GM12865 (cell line): Measurements from ENCODE around the gene ZNF185.

ENCODE experiments used
- DNase-seq: peaks from one replicate; pipeline ENCODE4 v3.0.0; 2010; ENCODE audit warnings: low read depth
- H3K4me3 ChIP-seq: 2 replicates; pipeline ENCODE4 v1.5.1; 2011; ENCODE audit warnings: mild to moderate bottlenecking, low read depth, low read length, control low read depth
- TF ChIP-seq, protein P1 (sequence below): IDR thresholded peaks from 2 replicates; pipeline ENCODE4 v1.5.1; 2011; ENCODE audit warnings: low read length, control low read depth, low read depth, inconsistent platforms; ENCODE audit not compliant: insufficient read depth; ENCODE audit errors: missing control alignments

Gene ZNF185

DNA sequence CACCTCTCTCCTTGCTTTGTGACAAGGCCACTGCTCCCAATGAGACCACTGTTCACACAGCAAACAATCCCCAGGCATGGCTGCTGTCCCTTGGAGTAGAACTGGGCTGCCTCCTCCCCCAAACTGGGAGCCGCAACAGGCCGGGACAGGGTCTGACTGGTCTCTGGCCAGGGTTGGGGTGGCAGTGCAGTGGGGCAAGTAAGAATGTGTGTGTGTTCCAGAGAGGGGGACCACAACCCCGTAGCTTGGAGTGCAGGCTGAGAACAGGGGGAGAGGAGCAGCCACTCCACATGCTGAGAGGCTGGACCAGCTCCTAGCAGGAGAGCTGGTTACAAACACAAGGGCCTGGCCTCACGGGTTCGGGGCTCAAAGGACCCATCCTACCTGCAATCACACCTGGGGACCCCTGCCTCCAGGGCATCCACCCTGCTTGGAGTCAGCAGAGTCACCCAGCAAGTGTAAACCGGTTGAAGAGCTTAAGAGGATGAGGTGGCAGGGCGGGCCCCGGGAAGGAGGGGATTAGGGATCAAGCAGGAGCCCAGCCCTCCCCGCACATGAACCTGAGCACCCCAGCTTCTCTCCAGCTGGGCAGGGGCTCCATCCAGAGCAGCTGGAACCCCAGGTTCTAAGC, 3.8 kb upstream of the ZNF185 start:
- no peak overlapping the region for H3K4me3 ChIP-seq
- no peak for DNase-seq
- TF ChIP-seq, protein P1, sequence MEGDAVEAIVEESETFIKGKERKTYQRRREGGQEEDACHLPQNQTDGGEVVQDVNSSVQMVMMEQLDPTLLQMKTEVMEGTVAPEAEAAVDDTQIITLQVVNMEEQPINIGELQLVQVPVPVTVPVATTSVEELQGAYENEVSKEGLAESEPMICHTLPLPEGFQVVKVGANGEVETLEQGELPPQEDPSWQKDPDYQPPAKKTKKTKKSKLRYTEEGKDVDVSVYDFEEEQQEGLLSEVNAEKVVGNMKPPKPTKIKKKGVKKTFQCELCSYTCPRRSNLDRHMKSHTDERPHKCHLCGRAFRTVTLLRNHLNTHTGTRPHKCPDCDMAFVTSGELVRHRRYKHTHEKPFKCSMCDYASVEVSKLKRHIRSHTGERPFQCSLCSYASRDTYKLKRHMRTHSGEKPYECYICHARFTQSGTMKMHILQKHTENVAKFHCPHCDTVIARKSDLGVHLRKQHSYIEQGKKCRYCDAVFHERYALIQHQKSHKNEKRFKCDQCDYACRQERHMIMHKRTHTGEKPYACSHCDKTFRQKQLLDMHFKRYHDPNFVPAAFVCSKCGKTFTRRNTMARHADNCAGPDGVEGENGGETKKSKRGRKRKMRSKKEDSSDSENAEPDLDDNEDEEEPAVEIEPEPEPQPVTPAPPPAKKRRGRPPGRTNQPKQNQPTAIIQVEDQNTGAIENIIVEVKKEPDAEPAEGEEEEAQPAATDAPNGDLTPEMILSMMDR, result no peak

DNA sequence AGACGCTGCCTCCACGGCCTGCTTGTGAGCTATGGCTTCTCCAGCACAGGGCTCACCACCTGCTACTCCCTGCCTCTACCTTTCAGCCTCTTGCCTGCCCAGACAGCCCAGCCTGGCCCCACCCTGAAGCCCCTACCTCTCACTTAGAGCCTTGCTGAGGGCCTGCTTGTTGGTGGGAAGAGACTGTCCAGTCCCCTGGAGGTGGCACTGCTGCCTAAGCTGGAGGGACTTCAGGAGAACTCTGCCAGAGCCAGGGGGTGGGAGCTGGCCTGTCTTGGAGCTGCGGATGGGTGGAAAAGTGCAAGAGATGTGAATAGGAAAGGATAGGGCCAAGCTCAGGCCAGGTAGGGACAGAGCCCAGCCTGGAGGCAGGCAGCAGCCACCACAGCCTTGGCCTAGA, 2.7 kb upstream of the ZNF185 start:
- no peak for DNase-seq
- TF ChIP-seq, protein P1, result no peak
- no peak overlapping the region for H3K4me3 ChIP-seq

DNA sequence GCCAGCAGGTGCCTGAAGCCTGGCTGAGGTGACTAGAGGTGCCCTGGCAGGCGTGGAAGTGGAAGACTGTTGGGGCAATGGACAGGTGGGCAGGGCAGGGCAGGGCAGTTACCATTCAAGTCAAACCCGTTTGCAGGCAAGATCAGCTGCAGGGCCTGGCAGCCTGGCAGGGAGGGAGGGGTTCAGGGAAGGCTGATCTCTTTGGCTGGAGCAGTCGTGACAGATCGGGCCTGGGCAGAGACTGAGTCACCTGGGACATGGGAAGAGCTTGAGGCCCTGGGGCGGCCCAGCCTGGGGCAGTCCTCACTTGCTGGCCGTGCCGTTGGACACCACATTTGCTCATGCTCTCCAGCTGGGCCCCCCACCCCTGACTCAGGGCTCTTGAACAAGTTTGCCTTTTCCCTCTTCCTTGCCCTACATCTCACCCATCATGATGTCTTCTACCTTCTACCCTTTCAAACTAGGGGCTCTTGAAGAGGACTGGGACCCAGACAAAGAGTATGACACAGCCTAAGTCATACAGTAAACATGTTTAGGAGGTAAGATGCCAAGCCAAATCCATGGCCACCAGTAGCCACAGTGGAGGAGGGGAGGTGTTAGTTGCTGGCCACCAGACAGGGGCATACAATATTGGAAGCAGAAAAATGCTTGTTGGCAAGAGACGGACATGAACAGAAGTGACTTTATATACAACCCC, 2.0 kb upstream of the ZNF185 start:
- DNase-seq, result no peak
- TF ChIP-seq, protein P1, result no peak
- no peak overlapping the region for H3K4me3 ChIP-seq

DNA sequence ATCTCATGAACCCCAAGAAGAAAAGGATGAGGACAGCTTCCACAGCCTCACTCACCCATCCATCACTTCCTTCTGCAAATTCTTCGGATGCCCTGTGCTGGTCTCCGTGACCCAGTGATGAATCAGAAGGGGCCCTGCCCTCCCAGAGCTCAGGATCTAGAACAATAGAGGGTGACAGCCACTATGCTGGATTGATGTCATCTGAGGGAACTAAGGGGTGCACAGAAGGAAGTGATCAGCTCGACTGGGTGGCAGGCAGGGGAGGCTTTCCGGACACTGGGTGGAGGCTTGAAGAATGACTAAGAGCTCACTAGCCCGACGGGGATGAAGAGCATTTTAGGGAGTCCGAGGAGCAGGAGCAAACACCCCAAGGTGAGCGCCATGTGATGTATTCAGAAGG, 1.4 kb upstream of the ZNF185 start:
- DNase-seq, result no peak
- no peak overlapping the region for H3K4me3 ChIP-seq
- TF ChIP-seq, protein P1, result no peak

DNA sequence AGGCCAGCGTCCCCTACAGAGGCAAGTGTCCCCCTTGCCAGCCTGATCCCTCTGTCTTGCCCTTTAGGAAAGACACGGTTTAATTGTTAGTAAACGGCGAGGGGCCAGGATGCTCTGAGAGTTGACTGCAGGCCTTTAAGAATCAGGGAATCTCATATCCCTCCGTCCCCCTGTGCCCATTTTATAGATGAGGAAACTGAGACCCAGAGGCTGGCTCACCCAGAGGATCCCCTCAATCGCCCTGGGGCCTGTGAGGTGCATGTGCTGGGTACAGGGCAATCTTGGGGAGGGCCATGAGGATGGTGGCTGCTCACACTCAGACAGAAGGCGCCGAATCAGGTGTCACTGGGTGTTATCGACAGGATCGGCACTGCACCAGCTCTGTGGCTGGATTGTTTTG, 575 bp downstream of the ZNF185 start:
- no peak for DNase-seq
- H3K4me3 ChIP-seq, result no peak overlapping the region
- TF ChIP-seq, protein P1, result no peak

DNA sequence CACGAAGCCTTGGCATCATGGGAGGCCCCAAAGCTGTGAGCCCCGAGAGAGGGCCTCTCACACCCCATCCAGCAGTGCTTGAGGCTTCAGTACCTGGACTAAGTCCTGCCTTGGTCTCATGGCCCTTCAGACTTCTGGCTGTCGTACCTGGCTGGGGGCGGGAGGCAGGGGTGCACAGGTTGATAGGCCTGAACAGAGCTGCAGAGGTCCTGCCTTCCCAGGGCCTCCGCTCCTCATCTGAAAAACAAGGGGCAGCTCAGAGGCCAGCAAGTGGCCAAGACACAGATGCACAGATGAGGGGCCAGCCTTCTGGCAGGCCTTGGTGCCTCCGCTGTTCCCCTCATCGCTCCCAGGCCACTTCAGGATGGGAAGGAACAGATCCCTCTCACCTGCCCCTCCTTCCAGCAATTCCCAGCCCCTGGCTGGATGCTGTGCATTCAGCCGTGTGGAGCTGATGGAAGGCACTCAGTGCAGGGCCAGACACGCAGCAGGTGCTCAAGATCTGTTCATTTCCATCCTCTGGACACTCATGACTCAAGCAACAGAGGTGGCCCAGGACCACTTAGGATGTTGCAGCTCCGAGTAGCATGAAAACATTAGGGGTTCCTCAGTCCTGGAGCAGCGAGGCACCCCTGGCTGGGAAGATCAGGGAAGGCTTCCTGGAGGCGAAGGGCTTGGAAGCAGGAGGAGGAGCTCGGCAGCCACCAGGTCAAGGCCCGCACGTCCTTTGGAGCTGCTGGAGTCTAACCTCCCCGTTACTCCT, 1.4 kb downstream of the ZNF185 start:
- DNase-seq, result no peak
- TF ChIP-seq, protein P1, result no peak
- H3K4me3 ChIP-seq, result no peak overlapping the region
